GM12875 (cell line): ENCODE results near the gene HEXIM1.

Source experiments
- H3K4me3 ChIP-seq: one replicate; pipeline ENCODE4 v1.5.1; 2011; ENCODE audit warnings: low read depth, low read length, control low read depth
- CTCF ChIP-seq: IDR thresholded peaks from 2 replicates; pipeline ENCODE4 v1.5.1; 2011; ENCODE audit warnings: low read depth, mild to moderate bottlenecking, control low read depth, inconsistent platforms, low read length, moderate library complexity, borderline replicate concordance; ENCODE audit not compliant: insufficient read depth

The HEXIM1 gene

DNA sequence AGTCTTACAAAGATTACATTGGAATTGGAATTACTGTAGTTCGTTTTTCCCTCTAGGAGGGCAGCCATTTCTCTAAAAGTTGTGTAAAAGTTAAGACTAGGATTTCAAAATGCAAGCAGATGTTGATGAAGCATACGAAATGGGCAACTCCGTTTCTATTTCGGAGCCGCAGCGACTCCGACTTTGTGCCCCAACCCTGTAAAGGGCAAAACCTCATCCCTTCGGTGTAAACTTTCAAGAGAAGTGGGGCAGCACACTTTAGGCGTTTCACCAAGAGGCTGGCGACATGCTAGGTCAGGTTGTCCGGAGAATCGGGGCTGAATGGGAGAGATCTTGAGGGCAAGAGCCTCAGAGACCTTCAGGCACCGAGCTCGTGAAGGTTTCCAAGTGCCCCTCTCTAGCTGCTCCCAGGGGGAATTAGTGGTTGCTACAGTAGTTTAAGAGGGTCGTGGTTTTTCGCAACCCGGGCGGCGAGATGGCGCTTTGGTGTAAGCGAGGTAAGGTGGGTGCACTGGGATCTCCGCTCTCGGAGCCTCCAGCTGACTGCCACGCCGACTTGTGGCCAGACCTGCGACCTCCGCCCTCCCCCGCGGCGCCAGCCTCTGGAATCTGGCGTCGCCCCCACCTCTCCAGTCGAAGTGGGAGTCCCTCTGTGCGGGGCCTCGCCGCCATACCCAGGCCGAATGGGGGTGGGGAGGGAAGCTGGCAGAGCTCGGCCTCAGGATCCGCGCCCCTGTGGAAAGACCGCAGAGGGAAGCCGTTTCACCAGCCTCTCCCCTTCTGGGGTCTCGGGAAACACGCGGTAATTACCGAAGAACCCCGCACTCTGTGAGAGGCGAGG, 12.4 kb downstream of the HEXIM1 start:
- peak overlapping the region; percentile 76 for H3K4me3 ChIP-seq
- 0 out of 2 replicates have a peak, but pooled peaks have one; percentile 22 for TF ChIP-seq CTCF

DNA sequence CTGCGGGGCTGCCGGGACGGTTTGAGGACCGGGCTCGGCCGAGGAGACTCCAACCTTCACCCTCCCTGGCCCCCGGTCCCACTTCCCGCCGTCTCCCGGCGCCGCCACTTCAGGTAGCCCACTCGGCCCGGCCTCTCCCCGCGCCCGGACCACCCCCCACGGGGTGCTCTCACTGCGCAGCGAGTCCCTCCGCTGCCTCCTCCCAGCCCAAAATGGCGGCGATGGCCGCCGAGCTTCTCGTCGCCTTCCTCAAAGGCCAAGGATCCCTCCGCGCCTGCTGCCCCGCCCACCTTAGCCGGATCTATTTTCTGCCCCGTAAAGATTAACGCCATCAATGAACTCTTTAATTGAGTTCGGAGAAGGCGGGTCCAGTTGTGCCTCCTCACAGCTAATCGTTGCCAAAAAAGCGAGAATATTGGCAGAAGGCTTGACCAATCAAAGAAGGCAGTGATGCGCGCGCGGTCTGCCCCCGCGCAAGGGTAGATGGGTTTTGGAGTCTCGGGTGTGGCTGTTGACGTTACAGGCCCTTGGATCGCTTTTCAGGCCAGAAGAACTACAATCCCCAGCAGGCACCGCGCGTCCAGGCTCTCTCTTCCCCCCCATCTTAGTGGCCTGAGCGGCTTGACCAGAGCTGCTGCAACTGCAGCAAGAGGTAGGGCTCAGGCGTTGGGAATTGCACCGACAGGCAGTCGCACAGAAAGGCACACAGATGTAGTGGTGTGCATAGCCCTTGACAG, 13.2 kb downstream of the HEXIM1 start, which contains the start of gene HEXIM2:
TSS of gene HEXIM2 (plus strand) at position 588 of the 737 bp plus-strand sequence. CDS start 919 bp downstream, outside the sequence.
- TF ChIP-seq CTCF: no peak

DNA sequence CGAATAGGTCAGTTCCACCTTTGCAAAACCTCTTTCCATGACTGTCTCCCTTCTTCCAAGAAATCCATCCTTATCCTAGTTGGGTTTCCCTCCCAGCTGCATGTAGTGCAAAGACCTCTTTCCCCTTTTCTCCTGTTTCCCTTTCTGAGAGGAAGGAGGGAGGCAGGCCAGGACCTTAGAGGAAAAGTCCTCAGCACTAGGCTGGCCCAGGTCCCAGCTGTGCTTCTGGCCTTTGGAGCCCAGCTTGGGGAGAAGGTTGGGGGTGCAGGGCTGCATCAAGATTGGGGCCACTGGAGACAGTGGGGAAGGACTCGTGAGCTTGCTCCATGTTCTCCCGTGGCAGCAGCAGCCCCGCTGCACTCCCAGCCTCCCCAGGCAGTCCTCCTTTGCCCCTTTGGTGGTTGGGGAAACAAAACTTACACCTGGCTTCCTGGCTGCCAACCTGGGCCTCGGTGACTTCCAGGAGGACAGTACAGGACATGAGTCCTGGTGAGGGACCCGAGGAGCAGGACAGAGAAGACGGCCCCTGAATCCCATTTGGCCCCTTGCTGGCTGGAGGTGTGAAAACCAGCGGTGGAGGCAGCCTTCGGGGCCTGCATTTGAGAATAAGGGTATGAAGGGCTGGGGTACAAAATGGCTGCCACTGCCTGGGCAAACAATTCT, 13.9 kb downstream of the HEXIM1 start:
- TF ChIP-seq CTCF: no peak
- peak overlapping the region; percentile 37 for H3K4me3 ChIP-seq

More for the DNA sequence above, 13.2 kb downstream of the HEXIM1 start, which contains the start of gene HEXIM2:
- peak within 1 kb of the TSS; percentile 76 for H3K4me3 ChIP-seq

DNA sequence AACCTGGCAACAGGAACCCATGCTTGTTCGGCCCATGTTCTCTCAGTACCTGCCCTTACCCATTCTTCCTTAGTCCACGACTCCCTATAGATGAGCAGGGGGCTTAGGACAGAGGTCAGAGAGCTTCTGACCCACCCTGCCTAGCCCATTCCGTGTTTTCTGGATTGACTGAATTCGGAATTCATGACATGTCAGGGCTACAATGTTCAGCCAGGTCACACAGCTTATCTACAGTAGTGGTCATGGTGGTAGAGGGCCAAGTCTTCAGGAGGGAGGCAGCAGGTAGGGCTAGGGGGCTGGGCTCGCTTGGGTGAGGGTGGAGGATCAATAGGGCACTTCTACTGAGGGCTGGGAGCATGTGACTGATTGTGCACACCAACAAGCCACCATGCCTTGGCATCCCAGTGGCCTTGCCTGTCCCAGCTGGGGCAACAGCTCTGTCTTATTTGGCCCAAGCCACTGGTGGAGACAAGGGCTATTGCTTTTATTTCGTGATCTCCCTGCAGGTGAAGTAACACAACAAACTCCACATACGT, 16.5 kb downstream of the HEXIM1 start:
- no peak overlapping the region for H3K4me3 ChIP-seq
- no peak for TF ChIP-seq CTCF

GRCh38 chr17:45168991-45169752, 20.9 kb downstream of the HEXIM1 start:
- no peak for TF ChIP-seq CTCF
- no peak overlapping the region for H3K4me3 ChIP-seq

DNA sequence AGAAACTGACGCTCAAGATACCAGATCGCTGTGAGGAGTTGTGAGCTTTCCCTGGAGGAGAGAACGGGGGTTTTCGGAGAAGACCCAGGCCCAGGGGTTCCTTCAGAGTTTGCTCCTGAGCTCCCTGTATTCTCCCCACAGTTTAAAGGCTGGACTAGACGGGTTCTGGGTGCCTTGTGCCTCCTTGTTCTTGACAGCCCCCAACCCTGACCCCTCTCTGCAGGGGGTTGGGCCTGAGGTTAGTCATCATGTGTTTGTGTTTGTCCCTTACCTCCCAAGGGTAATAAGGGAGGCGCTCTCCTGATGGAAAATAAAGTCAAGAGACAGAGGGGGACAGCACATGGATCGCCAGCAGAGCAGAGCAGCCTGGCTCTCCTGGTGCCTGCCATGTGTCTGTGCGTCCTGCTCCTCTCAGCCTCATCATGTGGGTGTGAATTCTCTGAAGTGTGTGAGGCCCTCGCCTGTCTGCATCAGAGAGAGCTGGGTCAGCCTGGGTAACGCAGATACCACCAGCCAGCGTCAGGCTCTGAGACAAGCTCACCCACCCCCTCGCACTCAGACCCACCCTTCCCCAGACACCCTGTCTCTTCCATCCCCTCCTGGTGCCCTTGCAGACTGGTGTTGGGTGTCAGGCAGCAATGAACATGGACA, 22.1 kb downstream of the HEXIM1 start:
- no peak for TF ChIP-seq CTCF
- H3K4me3 ChIP-seq: no peak overlapping the region
